ENCODE data around the gene ROR2.

DNA sequence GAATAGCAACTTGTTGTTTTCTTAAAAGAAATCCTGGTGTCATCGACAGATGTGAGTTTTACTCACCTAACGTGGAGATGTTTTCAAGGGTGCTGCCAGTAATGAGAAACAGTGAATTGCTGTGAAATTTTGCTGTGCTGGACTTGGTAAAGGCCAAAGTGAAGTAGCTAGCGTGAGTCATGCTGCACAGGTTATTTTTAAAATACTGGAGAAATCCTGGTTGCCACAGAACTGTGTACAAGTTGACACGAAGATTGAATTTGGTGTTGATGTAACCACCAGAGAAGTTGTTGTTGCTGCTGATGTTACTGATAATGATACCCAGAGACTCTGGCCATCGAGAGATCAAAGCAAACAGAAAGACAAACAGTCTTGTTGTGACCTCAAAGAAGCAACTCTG is 338.4 kb downstream of the ROR2 start:
- TF ChIP-seq, protein P1, sequence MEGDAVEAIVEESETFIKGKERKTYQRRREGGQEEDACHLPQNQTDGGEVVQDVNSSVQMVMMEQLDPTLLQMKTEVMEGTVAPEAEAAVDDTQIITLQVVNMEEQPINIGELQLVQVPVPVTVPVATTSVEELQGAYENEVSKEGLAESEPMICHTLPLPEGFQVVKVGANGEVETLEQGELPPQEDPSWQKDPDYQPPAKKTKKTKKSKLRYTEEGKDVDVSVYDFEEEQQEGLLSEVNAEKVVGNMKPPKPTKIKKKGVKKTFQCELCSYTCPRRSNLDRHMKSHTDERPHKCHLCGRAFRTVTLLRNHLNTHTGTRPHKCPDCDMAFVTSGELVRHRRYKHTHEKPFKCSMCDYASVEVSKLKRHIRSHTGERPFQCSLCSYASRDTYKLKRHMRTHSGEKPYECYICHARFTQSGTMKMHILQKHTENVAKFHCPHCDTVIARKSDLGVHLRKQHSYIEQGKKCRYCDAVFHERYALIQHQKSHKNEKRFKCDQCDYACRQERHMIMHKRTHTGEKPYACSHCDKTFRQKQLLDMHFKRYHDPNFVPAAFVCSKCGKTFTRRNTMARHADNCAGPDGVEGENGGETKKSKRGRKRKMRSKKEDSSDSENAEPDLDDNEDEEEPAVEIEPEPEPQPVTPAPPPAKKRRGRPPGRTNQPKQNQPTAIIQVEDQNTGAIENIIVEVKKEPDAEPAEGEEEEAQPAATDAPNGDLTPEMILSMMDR (IDR thresholded peaks at IDR 0.05; ENCODE audit: borderline replicate concordance, extremely low read depth, low read length, poor library complexity, severe bottlenecking) = no peak
- no peak for TF ChIP-seq EZH2 (IDR thresholded peaks at IDR 0.05; ENCODE audit: borderline replicate concordance, low read depth, low read length, severe bottlenecking)
